Measurements from ENCODE around the gene MED10. TPM values are rescaled to one million over a fixed set of nuclear protein-coding genes. Genes with fewer than 3 reads are reported as not detected.

The MED10 gene
- polyA plus RNA-seq (ENCODE audit: insufficient read length in 4 of 4), result 10 to 100 TPM; 39.4 to 46.2 (median 42.1) TPM

- DNase-seq (ENCODE audit: low read depth in 4 of 4, low spot score in 3 of 4), result peak; percentile 74 to 88 (median 78)
Observed at GRCh38 chr5:6377905-6378765, at the start of gene MED10. Gene MED10 (minus strand): TSS chr5:6378547. CDS start chr5:6378483, 64 bp downstream.

GRCh38 chr5:6427694-6428093, 49.3 kb upstream of the MED10 start:
- DNase-seq (ENCODE audit: low read depth in 4 of 4, low spot score in 3 of 4), result no peak

- no peak for DNase-seq (ENCODE audit: low read depth in 4 of 4, low spot score in 3 of 4)
Observed at GRCh38 chr5:6424700-6425099, 46.4 kb upstream of the MED10 start.

GRCh38 chr5:6424110-6424659, 45.8 kb upstream of the MED10 start:
- no peak for DNase-seq (ENCODE audit: low read depth in 4 of 4, low spot score in 3 of 4)

- DNase-seq (ENCODE audit: low read depth in 4 of 4, low spot score in 3 of 4), result no peak
Observed at GRCh38 chr5:6423327-6424109, 45.2 kb upstream of the MED10 start.

- peak in 2 of 4 donors; percentile 1 to 5 for DNase-seq (ENCODE audit: low read depth in 4 of 4, low spot score in 3 of 4)
Observed at GRCh38 chr5:6419340-6419852, 41.0 kb upstream of the MED10 start.

GRCh38 chr5:6418679-6419276, 40.4 kb upstream of the MED10 start:
- DNase-seq (ENCODE audit: low read depth in 4 of 4, low spot score in 3 of 4), result no peak

GRCh38 chr5:6417657-6418056, 39.3 kb upstream of the MED10 start:
- no peak for DNase-seq (ENCODE audit: low read depth in 4 of 4, low spot score in 3 of 4)

GRCh38 chr5:6412811-6413210, 34.5 kb upstream of the MED10 start:
- no peak for DNase-seq (ENCODE audit: low read depth in 4 of 4, low spot score in 3 of 4)

- DNase-seq (ENCODE audit: low read depth in 4 of 4, low spot score in 3 of 4), result no peak
Observed at GRCh38 chr5:6411141-6411540, 32.8 kb upstream of the MED10 start.

GRCh38 chr5:6410421-6410820, 32.1 kb upstream of the MED10 start:
- no peak for DNase-seq (ENCODE audit: low read depth in 4 of 4, low spot score in 3 of 4)

GRCh38 chr5:6408627-6409446, 30.5 kb upstream of the MED10 start:
- DNase-seq (ENCODE audit: low read depth in 4 of 4, low spot score in 3 of 4), result no peak

GRCh38 chr5:6408260-6408596, 29.9 kb upstream of the MED10 start:
- DNase-seq (ENCODE audit: low read depth in 4 of 4, low spot score in 3 of 4), result no peak

GRCh38 chr5:6407558-6408259, 29.4 kb upstream of the MED10 start:
- DNase-seq (ENCODE audit: low read depth in 4 of 4, low spot score in 3 of 4), result no peak

GRCh38 chr5:6405591-6405990, 27.2 kb upstream of the MED10 start:
- DNase-seq (ENCODE audit: low read depth in 4 of 4, low spot score in 3 of 4), result no peak

- no peak for DNase-seq (ENCODE audit: low read depth in 4 of 4, low spot score in 3 of 4)
Observed at GRCh38 chr5:6404129-6404528, 25.8 kb upstream of the MED10 start.

- no peak for DNase-seq (ENCODE audit: low read depth in 4 of 4, low spot score in 3 of 4)
Observed at GRCh38 chr5:6403416-6403815, 25.1 kb upstream of the MED10 start.

- no peak for DNase-seq (ENCODE audit: low read depth in 4 of 4, low spot score in 3 of 4)
Observed at GRCh38 chr5:6402939-6403338, 24.6 kb upstream of the MED10 start.

GRCh38 chr5:6401410-6401809, 23.1 kb upstream of the MED10 start:
- no peak for DNase-seq (ENCODE audit: low read depth in 4 of 4, low spot score in 3 of 4)

Measured in left renal pelvis (tissue), 4 donors.